Astrocyte of the cerebellum (primary cell): Measurements from ENCODE around the gene BACH2.

Source experiments
- DNase-seq: peaks from one replicate; pipeline ENCODE4 v3.0.0-alpha.2; 2011; ENCODE audit warnings: low read depth
- H3K4me3 ChIP-seq: 2 replicates; pipeline ENCODE4 v1.5.1; 2011; ENCODE audit warnings: mild to moderate bottlenecking, low read depth, low read length, moderate library complexity
- in situ Hi-C: cut with HindIII; loops from 2 replicates; pipeline ENCODE4 v1.10.0; 2017; ENCODE audit warnings: low sequenced_read_pairs
- TF ChIP-seq, protein P1 (sequence below): IDR thresholded peaks from 2 replicates; pipeline ENCODE4 v1.5.1; 2012; ENCODE audit warnings: low read length, low read depth, moderate library complexity, mild to moderate bottlenecking; ENCODE audit errors: missing control alignments

The BACH2 gene

DNA sequence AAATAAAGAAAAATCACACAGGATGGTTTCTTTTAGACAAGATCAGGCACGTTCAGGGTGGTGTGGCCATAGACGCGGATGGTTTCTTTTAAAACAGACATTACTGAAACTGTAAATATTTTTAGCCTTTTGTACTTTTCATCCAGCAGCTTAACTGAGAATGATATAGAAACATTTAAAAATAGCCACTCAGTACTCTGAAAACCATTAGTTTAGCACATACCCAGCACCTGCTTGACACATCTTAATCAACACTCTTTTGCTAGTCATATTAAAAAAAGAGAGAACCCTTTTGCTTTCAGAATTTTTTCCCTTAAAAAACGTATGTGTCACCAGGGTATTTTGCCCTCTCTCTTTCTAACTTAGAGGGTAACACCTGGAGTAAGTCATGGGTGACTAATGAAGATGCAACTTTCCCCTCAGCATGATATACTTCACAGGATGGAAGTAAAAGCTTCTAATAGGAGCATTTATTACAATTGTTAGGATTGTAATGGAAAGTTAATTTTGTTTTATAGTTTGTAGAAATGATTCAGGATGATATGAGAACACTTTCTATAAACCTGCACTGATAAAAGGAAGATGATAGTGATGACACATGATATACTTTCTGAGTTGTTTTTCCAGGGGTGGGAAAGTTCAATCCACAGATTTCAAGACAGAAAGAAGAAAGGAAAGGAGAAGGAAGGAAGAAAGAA, 45.2 kb downstream of the BACH2 start:
- TF ChIP-seq, protein P1, sequence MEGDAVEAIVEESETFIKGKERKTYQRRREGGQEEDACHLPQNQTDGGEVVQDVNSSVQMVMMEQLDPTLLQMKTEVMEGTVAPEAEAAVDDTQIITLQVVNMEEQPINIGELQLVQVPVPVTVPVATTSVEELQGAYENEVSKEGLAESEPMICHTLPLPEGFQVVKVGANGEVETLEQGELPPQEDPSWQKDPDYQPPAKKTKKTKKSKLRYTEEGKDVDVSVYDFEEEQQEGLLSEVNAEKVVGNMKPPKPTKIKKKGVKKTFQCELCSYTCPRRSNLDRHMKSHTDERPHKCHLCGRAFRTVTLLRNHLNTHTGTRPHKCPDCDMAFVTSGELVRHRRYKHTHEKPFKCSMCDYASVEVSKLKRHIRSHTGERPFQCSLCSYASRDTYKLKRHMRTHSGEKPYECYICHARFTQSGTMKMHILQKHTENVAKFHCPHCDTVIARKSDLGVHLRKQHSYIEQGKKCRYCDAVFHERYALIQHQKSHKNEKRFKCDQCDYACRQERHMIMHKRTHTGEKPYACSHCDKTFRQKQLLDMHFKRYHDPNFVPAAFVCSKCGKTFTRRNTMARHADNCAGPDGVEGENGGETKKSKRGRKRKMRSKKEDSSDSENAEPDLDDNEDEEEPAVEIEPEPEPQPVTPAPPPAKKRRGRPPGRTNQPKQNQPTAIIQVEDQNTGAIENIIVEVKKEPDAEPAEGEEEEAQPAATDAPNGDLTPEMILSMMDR = no peak
- in situ Hi-C loops = no loop called here
- no peak overlapping the region for H3K4me3 ChIP-seq
- DNase-seq = no peak

DNA sequence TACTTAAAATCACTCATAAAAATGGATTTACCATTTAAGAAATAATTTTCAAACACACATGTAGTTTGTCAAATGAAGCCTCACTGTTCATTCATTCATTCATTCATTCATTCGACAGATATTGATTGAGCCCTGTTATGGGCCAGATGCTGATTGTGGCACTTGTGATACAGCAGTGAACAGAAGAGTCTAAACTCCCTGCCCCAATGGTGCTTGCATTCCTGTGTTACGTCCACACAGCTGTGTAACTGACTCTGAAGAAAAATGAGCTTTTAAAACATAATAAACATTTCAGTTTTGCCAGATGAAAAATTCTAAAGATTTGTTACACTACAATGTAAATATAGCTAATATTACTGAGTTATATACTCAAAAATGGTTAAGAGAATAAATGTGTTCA, 46.2 kb downstream of the BACH2 start:
- no peak for DNase-seq
- in situ Hi-C loops = no loop called here
- TF ChIP-seq, protein P1 = no peak
- no peak overlapping the region for H3K4me3 ChIP-seq

DNA sequence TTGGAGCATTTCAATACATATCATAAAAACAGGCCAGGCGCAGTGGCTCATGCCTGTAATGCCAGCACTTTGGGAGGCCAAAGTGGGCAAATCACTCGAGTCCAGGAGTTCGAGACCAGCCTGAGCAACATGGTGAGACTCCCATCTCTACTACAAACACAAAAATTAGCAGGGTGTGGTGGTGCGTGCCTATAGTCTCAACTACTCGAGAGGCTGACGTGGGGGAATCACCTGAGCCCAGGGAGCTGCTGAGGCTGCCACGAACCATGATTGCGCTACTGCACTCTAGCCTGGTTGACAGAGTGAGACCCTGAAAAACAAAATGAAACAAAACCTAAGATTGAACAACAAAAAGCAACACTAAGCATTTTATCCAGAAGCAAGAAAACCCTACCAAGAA, 47.2 kb downstream of the BACH2 start:
- DNase-seq = no peak
- no peak overlapping the region for H3K4me3 ChIP-seq
- TF ChIP-seq, protein P1 = no peak
- in situ Hi-C loops = no loop called here

DNA sequence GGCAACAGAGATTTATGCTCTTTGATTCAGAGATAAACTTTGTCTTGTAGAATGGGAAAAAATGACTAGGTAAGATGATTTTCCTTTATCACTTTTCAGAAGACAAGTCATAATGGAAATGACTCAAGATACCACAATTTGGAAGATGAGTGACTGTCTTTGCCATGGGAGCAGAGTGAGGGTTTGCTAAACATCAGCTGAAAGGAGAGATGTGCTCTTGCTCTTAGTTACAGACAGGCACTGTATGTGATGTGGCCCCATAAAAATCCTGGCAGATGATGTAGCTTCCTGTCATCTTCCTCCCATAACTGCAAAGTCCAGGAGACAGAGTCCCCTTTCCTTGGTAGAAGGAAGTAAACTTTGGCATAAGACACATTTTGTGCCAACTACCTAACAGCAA, 47.6 kb downstream of the BACH2 start:
- in situ Hi-C loops = no loop called here
- H3K4me3 ChIP-seq = no peak overlapping the region
- no peak for DNase-seq
- TF ChIP-seq, protein P1 = no peak

DNA sequence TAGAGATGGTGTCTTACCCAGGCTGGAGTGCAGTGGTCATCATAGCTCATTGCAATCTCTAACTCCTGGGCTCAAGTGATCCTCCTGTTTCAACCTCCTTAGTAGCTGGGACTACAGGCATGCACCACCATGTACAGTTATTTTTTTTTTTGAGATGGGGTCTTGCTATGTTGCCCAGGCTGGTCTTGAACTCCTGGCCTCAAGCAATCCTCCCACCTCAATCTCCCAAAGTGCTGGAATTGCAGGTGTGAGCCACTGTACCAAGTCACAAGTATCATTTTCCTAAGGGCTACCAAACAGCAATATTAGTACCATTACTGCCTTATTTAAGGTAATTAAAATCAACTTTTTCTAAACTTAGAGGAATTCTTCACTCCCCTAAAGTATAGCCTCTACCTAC, 49.4 kb downstream of the BACH2 start:
- DNase-seq = no peak
- no peak overlapping the region for H3K4me3 ChIP-seq
- TF ChIP-seq, protein P1 = no peak
- in situ Hi-C loops = no loop called here

DNA sequence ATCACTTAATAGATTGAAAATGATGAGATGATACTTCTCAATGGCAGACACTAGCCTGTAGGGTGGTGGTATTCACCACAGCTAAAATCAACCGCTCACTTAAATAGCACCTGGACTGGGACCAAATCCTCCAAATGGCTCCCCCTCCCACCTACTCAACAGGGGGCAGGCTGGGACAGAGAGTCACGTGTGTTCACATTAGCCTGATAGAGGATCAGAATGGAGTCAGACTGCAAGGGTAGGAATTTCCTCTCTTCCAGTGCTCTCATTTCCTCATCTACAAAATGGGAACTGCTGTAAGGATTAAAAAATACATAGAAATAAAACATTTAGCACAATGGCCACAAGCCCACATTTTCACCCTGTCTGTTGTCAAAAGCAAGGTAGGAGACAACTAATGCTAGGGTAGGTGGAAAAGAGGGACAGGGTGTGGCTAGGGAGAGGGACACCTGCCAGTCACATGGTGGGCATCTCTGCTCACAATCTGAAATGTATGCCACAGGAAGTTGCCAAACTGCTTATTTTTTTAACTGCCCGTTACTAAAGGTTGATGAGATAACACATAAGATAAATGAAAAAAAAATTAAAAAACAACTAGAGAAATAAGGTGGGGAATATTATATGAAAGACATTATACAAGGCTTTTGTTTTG, 55.3 kb downstream of the BACH2 start:
- TF ChIP-seq, protein P1 = no peak
- DNase-seq = no peak
- in situ Hi-C loops = no loop called here
- no peak overlapping the region for H3K4me3 ChIP-seq
